ENCODE results near the gene NID1. TPM values are rescaled to one million over a fixed set of nuclear protein-coding genes. Genes with fewer than 3 reads are reported as not detected.

NID1 gene, protein sequence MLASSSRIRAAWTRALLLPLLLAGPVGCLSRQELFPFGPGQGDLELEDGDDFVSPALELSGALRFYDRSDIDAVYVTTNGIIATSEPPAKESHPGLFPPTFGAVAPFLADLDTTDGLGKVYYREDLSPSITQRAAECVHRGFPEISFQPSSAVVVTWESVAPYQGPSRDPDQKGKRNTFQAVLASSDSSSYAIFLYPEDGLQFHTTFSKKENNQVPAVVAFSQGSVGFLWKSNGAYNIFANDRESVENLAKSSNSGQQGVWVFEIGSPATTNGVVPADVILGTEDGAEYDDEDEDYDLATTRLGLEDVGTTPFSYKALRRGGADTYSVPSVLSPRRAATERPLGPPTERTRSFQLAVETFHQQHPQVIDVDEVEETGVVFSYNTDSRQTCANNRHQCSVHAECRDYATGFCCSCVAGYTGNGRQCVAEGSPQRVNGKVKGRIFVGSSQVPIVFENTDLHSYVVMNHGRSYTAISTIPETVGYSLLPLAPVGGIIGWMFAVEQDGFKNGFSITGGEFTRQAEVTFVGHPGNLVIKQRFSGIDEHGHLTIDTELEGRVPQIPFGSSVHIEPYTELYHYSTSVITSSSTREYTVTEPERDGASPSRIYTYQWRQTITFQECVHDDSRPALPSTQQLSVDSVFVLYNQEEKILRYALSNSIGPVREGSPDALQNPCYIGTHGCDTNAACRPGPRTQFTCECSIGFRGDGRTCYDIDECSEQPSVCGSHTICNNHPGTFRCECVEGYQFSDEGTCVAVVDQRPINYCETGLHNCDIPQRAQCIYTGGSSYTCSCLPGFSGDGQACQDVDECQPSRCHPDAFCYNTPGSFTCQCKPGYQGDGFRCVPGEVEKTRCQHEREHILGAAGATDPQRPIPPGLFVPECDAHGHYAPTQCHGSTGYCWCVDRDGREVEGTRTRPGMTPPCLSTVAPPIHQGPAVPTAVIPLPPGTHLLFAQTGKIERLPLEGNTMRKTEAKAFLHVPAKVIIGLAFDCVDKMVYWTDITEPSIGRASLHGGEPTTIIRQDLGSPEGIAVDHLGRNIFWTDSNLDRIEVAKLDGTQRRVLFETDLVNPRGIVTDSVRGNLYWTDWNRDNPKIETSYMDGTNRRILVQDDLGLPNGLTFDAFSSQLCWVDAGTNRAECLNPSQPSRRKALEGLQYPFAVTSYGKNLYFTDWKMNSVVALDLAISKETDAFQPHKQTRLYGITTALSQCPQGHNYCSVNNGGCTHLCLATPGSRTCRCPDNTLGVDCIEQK
- 172 TPM for polyA plus RNA-seq (2013, experiment 1 of 2; ENCODE audit: insufficient read length)
- polyA plus RNA-seq (2013, experiment 2 of 2; ENCODE audit: insufficient read length) = 163 TPM

GRCh38 chr1:236064674-236065508 lies at the start of gene NID1:
Gene NID1 (minus strand): TSS chr1:236065090. CDS start chr1:236065079, 11 bp downstream.
- DNase-seq = peak; percentile 87

DNA sequence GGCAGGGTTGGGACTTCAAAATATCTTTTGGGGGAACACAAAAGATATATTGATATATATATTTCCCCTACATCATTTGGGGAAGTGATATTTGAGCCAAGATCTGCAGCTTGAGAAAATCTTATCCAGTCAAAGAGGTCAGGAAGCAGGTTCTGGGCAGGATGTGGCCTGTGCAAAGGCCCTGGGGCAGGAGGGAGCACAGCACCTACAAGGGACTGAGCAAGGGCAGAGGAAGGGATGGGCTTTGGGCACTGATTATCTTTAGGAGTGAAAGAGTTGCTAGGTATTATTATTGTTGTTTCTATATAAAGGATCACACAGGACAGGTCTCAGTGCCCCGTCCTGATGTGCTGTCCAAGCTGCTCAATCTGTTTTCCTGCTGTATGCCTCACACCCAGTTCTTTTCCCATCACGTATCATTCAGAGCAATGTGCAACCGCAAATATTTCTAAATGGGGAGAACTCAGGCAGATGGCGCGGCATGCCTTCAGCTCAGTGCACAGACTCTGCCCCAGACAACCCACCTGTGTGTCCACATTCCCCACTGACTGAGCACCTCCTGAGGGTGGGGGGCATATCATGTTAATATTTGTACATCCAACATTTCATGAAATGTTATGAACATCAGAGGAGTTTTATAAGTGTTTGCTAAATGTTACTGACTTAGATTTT lies 49.3 kb upstream of the NID1 start:
- DNase-seq = no peak

- no peak for DNase-seq
Measured at GRCh38 chr1:236113324-236114032, 48.6 kb upstream of the NID1 start.

DNA sequence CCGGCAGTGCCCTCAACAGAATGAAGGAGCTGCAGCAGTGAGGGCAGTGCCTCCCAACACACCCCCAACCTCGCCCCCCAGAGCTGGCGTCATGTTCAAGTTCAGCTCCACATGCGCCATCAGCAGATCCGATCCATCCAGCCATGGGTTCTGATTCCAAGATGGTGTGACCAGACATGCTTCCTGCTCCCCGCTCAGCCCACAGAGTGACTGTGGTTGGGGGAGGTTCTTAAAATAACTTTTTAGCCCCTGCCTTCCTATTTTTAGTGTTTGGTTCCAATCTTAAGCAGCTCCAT lies 47.4 kb upstream of the NID1 start:
- no peak for DNase-seq

GRCh38 chr1:236111527-236112331 lies 46.8 kb upstream of the NID1 start:
- no peak for DNase-seq

- no peak for DNase-seq
Measured at GRCh38 chr1:236110137-236110536, 45.2 kb upstream of the NID1 start.

- DNase-seq = no peak
Measured at GRCh38 chr1:236108027-236108648, 43.2 kb upstream of the NID1 start.

DNA sequence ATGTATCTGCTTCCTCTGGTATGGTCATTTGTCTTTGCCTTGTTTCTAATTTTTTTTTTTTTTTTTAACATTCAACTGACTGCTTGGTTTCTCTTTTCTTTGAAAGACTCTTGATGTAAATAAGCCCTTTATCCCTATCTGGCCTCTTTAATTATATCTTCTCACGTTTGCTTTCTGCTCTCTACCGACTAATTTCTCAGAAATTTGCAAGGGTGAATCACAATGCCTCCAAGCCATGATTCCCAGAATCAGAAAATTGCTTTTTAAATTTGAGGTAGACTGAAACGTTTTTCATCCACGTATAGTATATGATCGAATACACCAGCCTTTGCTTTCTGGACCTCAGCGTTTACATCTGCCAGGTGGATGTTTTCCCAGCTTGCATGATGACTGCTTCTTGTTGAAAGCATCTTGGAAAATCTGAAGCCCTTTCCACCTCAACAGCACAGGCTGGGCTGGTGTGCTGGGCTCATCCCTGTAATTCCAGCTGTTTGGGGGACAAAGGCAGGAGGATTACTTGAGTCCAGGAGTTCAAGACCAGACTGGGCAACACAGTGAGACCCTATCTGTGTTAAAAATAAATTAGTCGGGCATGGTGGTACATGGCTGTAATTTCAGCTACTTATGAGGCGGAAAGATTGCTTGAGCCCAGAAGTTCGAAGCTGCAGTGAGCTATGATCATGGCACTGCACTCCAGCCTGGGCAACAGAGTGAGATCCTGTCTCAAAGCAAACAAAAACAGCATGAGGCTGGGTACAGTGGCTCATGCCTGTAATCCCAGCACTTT lies 42.4 kb upstream of the NID1 start:
- DNase-seq = no peak

- peak; percentile 52 for DNase-seq
Measured at GRCh38 chr1:236103646-236104218, 38.8 kb upstream of the NID1 start.

DNA sequence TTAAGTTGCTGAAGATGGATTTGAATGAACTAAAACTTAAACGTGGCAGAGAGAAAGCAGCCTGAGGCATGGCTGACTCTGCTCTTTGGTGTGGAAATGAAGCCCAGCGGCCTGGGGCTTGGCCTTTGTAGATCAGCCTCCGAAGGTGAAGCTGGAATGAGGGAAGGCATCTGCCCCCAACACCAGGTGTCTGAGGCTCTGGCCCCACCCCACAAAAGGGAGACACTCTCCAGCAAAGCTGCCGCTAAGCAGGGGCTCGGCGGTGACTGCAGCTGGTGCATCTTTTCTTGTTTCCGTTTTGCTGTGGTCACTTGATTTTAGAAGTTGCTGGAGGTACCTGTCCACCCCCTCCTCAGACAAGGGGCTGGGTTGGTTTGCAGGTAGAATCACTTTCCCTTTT lies 38.2 kb upstream of the NID1 start:
- DNase-seq = no peak

- DNase-seq = no peak
Measured at GRCh38 chr1:236102611-236103010, 37.7 kb upstream of the NID1 start.

GRCh38 chr1:236101233-236102200 lies 36.6 kb upstream of the NID1 start:
- DNase-seq = no peak

DNA sequence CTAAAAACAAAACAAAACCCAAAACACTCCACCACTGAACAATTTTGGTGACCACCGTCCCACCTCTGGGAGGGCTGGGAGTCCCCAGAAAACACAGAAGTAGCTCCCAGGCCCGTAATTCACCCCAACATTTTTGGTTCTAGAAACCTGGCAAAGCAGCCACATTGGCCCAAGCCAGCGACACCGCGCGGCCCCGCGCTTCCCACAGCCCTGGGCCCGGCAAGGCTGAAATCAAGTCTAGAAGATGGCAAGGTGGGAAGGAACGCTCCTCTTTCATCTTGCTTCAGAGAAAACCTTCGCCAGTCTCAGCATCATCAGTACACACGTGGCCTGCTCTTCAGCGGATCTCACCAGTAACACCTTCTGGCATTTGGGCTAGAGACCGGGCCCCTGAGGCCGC lies 35.9 kb upstream of the NID1 start:
- DNase-seq = no peak

DNA sequence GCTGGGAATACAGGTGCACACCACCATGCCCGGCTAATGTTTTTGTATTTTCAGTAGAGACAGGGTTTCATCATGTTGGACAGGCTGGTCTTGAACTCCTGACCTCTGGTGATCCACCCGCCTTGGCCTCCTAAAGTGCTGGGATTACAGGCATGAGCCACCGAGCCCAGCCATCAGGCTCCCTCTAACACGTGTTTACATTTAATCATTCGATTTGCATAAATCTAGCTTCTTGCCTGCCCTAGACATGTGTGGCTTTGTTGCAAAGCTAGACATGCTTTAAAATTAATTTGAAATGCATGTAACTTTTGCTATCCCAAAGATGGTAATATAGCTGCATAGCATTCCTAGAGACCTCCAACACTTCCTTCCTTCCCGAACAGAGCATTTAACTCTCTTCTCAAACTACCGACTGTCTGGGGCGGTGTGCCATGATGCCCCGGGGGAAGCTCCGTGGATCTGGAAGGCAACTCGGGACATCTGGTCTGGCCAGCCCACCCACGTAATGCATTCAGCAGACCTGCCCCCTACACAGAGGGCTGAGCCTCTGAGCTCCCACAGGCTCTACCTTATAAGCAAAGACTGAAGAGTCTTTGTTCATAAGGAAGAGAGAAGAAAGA lies 34.6 kb upstream of the NID1 start:
- peak; percentile 82 for DNase-seq

GRCh38 chr1:236098267-236098666 lies 33.4 kb upstream of the NID1 start:
- no peak for DNase-seq

Measured in fibroblast of skin of abdomen (primary cell).